ENCODE data around the gene USP1.

DNA sequence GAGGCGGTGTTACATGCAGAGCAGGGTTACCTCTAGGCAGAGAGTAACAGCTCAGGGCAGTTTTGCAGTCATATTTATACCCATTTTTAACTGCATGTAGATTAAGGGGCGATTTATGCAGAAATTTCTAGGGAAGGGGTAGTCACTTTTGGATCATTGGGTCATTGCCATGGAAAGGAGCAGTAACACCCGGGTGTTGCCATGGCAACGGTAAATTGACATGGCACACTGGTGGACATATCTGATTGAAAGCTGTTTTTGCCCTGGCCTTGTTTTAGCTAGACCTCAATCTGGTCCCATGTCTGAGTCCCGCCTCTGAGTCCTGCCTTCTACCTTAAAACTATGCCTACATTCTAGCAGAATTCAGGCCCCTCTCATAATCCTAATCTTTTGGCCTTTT, 11.8 kb upstream of the USP1 start:
- TF ChIP-seq EZH2phosphoT487 (IDR thresholded peaks at IDR 0.05; ENCODE audit: low read length) (no peak), EZH2 (optimal IDR thresholded peaks at IDR 0.05; ENCODE audit: low read depth, low read length) (no peak)
- TF ChIP-seq, protein P1, sequence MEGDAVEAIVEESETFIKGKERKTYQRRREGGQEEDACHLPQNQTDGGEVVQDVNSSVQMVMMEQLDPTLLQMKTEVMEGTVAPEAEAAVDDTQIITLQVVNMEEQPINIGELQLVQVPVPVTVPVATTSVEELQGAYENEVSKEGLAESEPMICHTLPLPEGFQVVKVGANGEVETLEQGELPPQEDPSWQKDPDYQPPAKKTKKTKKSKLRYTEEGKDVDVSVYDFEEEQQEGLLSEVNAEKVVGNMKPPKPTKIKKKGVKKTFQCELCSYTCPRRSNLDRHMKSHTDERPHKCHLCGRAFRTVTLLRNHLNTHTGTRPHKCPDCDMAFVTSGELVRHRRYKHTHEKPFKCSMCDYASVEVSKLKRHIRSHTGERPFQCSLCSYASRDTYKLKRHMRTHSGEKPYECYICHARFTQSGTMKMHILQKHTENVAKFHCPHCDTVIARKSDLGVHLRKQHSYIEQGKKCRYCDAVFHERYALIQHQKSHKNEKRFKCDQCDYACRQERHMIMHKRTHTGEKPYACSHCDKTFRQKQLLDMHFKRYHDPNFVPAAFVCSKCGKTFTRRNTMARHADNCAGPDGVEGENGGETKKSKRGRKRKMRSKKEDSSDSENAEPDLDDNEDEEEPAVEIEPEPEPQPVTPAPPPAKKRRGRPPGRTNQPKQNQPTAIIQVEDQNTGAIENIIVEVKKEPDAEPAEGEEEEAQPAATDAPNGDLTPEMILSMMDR (IDR thresholded peaks at IDR 0.05; ENCODE audit: low read length), result no peak
